IPS DF 6.9 (cell line): ENCODE results near the gene FBLIM1.
"Not testable (repeated sequence)": the region's sequence is repeated elsewhere in the genome, so short reads cannot be mapped to it uniquely, and the experiment has no call there.

Experiments
- DNase-seq: peaks from one replicate; pipeline ENCODE4 v3.0.0-alpha.2; 2013; ENCODE audit warnings: low read depth, low spot score
- H3K27ac ChIP-seq: one replicate; pipeline ENCODE4 v1.5.1; 2013; ENCODE audit warnings: low read length, control low read depth
- H3K27me3 ChIP-seq: 2 replicates; pipeline ENCODE4 v1.6.1; 2013; ENCODE audit warnings: mild to moderate bottlenecking, low read length; ENCODE audit not compliant: control insufficient read depth, insufficient read depth
- H3K36me3 ChIP-seq: 2 replicates; pipeline ENCODE4 v1.6.1; 2013; ENCODE audit warnings: low read length; ENCODE audit not compliant: control insufficient read depth, insufficient read depth
- H3K4me1 ChIP-seq: 2 replicates; pipeline ENCODE4 v1.6.1; 2013; ENCODE audit warnings: low read length; ENCODE audit not compliant: control insufficient read depth, insufficient read depth
- H3K4me3 ChIP-seq: 2 replicates; pipeline ENCODE4 v1.5.1; 2013; ENCODE audit warnings: mild to moderate bottlenecking, low read length
- H3K9me3 ChIP-seq: 2 replicates; pipeline ENCODE4 v1.6.1; 2013; ENCODE audit warnings: low read length, inconsistent platforms; ENCODE audit not compliant: control insufficient read depth, insufficient read depth
- WGBS: extraction: QIAGEN DNeasy Blood & Tissue Kit; methylation state at CpG from one replicate; pipeline ENCODE4 v1.1.7; 2013; ENCODE audit warnings: mixed read lengths, missing lambda C conversion rate; ENCODE audit not compliant: insufficient read length, insufficient coverage; 5-methylcytosine and 5-hydroxymethylcytosine counted together

The FBLIM1 gene

GRCh38 chr1:15797614-15798390, 39.2 kb downstream of the FBLIM1 start:
- H3K4me1 ChIP-seq, result peaks cover 9% of the 10 kb centered on the region
- no peak overlapping the region for H3K27ac ChIP-seq
- H3K4me3 ChIP-seq, result no peak overlapping the region
- no peaks in the 10 kb centered on the region for H3K36me3 ChIP-seq
- WGBS, result no CpG with 5 or more reads among the region's 14 CpGs
- no peak for DNase-seq
- no peaks in the 10 kb centered on the region; the same call in 1 of the 2 replicates for H3K9me3 ChIP-seq
- H3K27me3 ChIP-seq, result no peaks in the 10 kb centered on the region

DNA sequence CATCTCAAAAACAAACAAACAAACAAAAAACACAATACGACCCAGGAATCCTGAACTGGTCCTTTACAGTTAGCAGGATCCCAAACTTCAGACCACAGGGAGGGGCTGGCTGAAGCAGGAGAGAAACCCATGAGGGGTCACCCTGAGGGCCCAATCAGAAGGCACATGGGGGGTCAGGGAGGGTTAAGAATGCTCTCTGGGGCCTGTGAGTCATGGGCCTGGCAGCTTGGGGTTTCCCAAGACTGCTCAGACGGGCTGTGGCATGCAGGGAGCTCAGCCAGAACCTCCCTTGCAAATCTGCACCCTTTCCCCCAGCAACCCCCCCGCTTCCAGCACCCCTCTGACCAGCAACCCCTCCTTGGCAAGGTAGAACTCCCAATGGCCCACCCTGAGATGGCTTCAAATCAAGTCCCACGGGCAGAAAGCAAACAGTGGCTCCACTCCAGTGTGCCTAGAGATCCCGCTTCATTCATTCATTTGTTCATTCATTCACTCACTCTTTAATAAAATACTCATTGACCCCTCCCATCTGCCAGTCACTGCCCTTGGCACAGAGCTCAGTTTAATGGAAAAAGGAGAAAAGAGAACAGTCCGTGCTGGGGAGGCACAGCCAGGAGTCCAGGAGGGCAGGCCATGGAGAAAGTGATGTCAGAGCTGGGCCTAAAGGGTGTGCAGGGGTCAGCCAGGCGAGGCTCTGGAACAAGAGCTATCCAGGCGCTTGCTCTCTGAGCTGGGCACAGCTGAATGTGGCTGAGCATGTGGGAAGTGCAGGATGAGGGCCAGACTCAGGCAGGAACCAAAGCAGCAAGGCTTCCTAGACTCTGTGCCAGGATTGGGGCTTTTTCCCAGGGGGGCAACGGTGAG, 40.6 kb downstream of the FBLIM1 start:
- Histone ChIP-seq H3K27me3 (no peaks in the 10 kb centered on the region), H3K4me1 (peaks cover 8% of the 10 kb centered on the region)
- no CpG with 5 or more reads among the region's 9 CpGs for WGBS

DNA sequence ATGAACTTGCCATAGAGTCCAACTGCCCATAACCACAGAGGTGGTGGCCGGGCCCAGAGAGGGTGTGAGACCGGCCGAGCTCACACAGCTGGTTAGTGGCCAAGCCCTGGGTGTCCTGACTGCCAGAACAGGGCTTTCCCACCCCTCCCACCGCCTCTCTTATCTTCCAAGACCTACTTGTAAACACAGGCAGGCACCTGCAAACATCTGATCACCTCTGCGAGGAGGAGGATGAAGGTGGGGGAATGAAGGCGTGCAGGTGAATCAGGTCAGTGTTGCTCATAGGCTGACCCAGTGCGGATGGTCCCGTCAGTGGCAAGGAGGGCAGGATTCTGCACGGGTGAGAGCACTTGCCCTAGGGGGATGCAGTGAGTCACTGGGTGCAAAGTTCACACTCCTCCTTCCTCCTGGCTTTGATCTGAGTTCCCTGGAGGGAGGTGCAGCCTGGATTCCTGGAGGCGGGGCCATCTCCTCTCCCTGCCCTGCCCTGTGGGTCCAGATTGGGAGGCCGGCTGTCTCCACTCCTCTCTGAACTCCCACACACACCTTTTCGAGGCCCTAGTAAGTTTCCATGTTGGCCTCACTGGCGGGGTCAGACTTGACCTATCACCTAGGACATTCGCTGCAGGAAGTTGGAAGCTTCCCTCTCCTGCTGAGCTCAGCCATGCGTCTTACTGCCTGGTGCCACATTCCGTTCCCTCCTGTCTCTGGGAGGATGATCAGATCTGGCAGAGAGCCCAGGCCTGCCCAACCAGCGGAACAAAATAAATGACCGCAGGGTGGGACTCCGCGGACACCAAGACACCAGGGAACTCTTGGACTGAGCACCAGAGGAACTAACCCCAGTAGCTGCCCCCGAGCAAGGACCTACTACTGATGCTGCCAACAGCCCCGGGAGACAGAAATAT, 41.6 kb downstream of the FBLIM1 start:
- H3K4me3 ChIP-seq, result no peak overlapping the region
- no peak for DNase-seq
- H3K9me3 ChIP-seq, result no peaks in the 10 kb centered on the region
- H3K27me3 ChIP-seq, result no peaks in the 10 kb centered on the region
- H3K36me3 ChIP-seq, result no peaks in the 10 kb centered on the region
- WGBS, result no CpG with 5 or more reads among the region's 22 CpGs
- H3K4me1 ChIP-seq, result peaks cover 8% of the 10 kb centered on the region
- no peak overlapping the region for H3K27ac ChIP-seq

More for the DNA sequence above, 40.6 kb downstream of the FBLIM1 start:
- DNase-seq, result no peak
- no peaks in the 10 kb centered on the region for H3K36me3 ChIP-seq
- no peak overlapping the region for H3K27ac ChIP-seq
- H3K9me3 ChIP-seq, result no peaks in the 10 kb centered on the region
- H3K4me3 ChIP-seq, result no peak overlapping the region

DNA sequence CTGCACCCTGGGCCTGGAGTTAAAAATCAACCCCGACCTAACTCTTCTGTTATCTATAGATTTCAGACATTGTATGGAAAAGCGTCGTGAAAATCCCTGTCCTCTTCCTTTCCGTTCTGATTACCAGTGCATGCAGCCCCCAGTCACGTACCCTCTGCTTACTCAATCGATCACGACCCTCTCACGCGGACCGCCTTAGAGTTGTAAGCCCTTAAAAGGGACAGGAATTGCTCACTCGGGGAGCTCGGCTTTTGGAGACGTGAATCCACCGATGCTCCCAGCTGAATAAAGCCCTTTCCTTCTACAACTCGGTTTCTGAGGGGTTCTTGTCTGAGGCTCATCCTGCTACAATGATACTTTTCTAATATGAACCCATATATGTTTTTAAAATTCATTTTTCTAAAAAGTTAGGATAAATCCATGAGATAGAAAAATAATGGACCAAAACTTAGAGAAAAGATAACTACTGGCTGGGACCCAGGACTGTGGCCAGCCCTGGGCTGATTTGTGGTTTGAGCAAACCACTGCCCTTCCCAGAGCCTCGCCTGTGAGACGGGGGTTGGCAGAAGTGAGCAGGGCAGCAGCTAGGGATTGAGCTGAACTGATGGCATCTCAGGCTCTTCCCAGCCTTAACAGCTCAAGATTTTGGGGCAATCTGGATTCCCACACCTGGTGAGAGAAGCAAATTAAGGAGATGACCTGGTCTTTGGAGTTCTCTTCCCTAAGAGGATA, 43.8 kb downstream of the FBLIM1 start:
- WGBS, result no CpG with 5 or more reads among the region's 17 CpGs
- no peak for DNase-seq
- Histone ChIP-seq H3K4me3 (no peak overlapping the region), H3K27me3 (no peaks in the 10 kb centered on the region), H3K4me1 (peaks cover 8% of the 10 kb centered on the region), H3K27ac (no peak overlapping the region), H3K36me3 (no peaks in the 10 kb centered on the region), H3K9me3 (no peaks in the 10 kb centered on the region)

GRCh38 chr1:15803380-15803779, 44.8 kb downstream of the FBLIM1 start:
- H3K36me3 ChIP-seq, result no peaks in the 10 kb centered on the region
- no peaks in the 10 kb centered on the region for H3K27me3 ChIP-seq
- no CpG with 5 or more reads among the region's 4 CpGs for WGBS
- H3K9me3 ChIP-seq, result no peaks in the 10 kb centered on the region
- no peak overlapping the region for H3K4me3 ChIP-seq
- no peak for DNase-seq
- H3K4me1 ChIP-seq, result peaks cover 8% of the 10 kb centered on the region
- no peak overlapping the region for H3K27ac ChIP-seq

- no peaks in the 10 kb centered on the region for H3K9me3 ChIP-seq
- no peaks in the 10 kb centered on the region for H3K27me3 ChIP-seq
- no CpG with 5 or more reads among the region's 8 CpGs for WGBS
Observed at GRCh38 chr1:15804060-15804459, 45.5 kb downstream of the FBLIM1 start.

GRCh38 chr1:15807121-15807520, 48.5 kb downstream of the FBLIM1 start:
- no peak overlapping the region for H3K4me3 ChIP-seq
- no peaks in the 10 kb centered on the region for H3K27me3 ChIP-seq
- DNase-seq, result no peak
- no peaks in the 10 kb centered on the region for H3K4me1 ChIP-seq
- H3K9me3 ChIP-seq, result no peaks in the 10 kb centered on the region
- no CpG with 5 or more reads among the region's 10 CpGs for WGBS
- no peak overlapping the region for H3K27ac ChIP-seq
- H3K36me3 ChIP-seq, result no peaks in the 10 kb centered on the region

More at GRCh38 chr1:15804060-15804459, 45.5 kb downstream of the FBLIM1 start:
- Histone ChIP-seq H3K4me3 (no peak overlapping the region), H3K27ac (no peak overlapping the region), H3K4me1 (peaks cover 8% of the 10 kb centered on the region), H3K36me3 (no peaks in the 10 kb centered on the region)
- DNase-seq, result no peak

DNA sequence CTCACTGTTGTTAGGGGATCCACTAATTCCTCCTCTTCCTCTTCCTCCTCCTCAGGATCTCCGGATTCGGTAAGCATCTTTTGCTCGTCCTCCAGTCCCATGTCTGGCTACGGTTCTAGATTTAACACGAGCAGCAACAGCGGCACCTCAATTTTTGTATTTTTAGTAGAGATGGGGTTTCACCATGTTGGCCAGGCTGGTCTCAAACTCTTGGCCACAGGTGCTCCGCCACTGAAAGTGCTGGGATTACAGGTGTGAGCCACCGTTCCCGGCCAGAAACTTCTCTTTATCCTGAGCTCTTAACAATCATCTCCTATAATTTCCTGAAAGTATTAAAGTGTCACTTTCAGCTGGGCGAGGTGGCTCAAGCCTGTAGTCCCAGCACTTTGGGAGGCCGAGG, 49.0 kb downstream of the FBLIM1 start, which contains the start of gene UQCRHL:
Gene UQCRHL (minus strand): TSS at position 101 of the 400 bp plus-strand sequence. CDS start 0 bp downstream, at position 101.
- H3K4me3 ChIP-seq, H3K4me1 ChIP-seq, H3K27ac ChIP-seq, H3K27me3 ChIP-seq, H3K9me3 ChIP-seq, DNase-seq, H3K36me3 ChIP-seq: not testable (repeated sequence)
- WGBS, result no CpG with 5 or more reads among the region's 11 CpGs

- Histone ChIP-seq H3K9me3 (no peaks in the 10 kb centered on the region), H3K4me1 (no peaks in the 10 kb centered on the region), H3K27me3 (no peaks in the 10 kb centered on the region), H3K4me3 (no peak overlapping the region), H3K36me3 (no peaks in the 10 kb centered on the region), H3K27ac (no peak overlapping the region)
- no CpG with 5 or more reads among the region's 1 CpG for WGBS
- no peak for DNase-seq
Observed at GRCh38 chr1:15808955-15809354, 50.4 kb downstream of the FBLIM1 start.
